HEK293 (cell line): Measurements from ENCODE around the gene RRP9.

Experiments used
- CTCF ChIA-PET: fragments of 350-600 bp; formaldehyde crosslinking; extraction: SDS; loops from one replicate; lab custom pipeline; 2021; ENCODE audit warnings: antibody characterized with exemption; lab: Yijun Ruan, JAX
- POLR2A ChIA-PET: fragments of 300-600 bp; formaldehyde crosslinking; extraction: SDS; loops from one replicate; lab custom pipeline; 2020; ENCODE audit warnings: antibody characterized with exemption, inconsistent platforms; lab: Yijun Ruan, JAX
- H3K27ac ChIP-seq: fragments of 200-500 bp; sonication (Bioruptor generic); 2 replicates; pipeline ENCODE4 v1.5.1; 2014; ENCODE audit warnings: low read depth, low read length, control low read depth, inconsistent platforms; ENCODE audit errors: extremely low read depth
- H3K36me3 ChIP-seq, 2 experiments: fragments of 200-500 bp in 1 of 2; sonication (Bioruptor generic) in 1 of 2; 1 replicate in 1 of 2; 2 replicates in 1 of 2; pipeline ENCODE4 v1.5.1; 2014 to 2017; ENCODE audit warnings: inconsistent platforms in 2 of 2, low read length in 2 of 2; ENCODE audit not compliant: control insufficient read depth in 2 of 2, insufficient read depth in 1 of 2
- H3K4me1 ChIP-seq: fragments of 200-500 bp; sonication (Bioruptor generic); 2 replicates; pipeline ENCODE4 v1.5.1; 2014; ENCODE audit warnings: mild to moderate bottlenecking, low read length, inconsistent platforms; ENCODE audit not compliant: control insufficient read depth, insufficient read depth
- H3K4me3 ChIP-seq: 2 replicates; pipeline ENCODE4 v1.5.1; 2011; ENCODE audit warnings: low read depth, mild to moderate bottlenecking, control low read depth, low read length, moderate library complexity
- H3K9me3 ChIP-seq: fragments of 200-500 bp; sonication (Bioruptor generic); 2 replicates; pipeline ENCODE4 v1.5.1; 2014; ENCODE audit warnings: low read depth, low read length, inconsistent platforms; ENCODE audit not compliant: control insufficient read depth, insufficient read depth
- AEBP2 ChIP-seq: fragments of 450-650 bp; formaldehyde crosslinking; IDR thresholded peaks from 2 replicates; pipeline ENCODE4 v1.5.1; 2016; ENCODE audit warnings: missing biosample characterization, missing genetic modification characterization, borderline replicate concordance
- KLF10 ChIP-seq: fragments of 450-650 bp; IDR thresholded peaks from 2 replicates; pipeline ENCODE4 v1.5.1; 2018; ENCODE audit warnings: missing biosample characterization, mild to moderate bottlenecking, missing genetic modification characterization
- PATZ1 ChIP-seq: fragments of 450-650 bp; formaldehyde crosslinking; IDR thresholded peaks from 2 replicates; pipeline ENCODE4 v1.5.1; 2016; ENCODE audit warnings: missing biosample characterization, missing genetic modification characterization
- PRDM1 ChIP-seq: fragments of 450-650 bp; formaldehyde crosslinking; IDR thresholded peaks from 2 replicates; pipeline ENCODE4; 2016; ENCODE audit warnings: missing biosample characterization, missing genetic modification characterization
- SP2 ChIP-seq: fragments of 450-650 bp; formaldehyde crosslinking; IDR thresholded peaks from 2 replicates; pipeline ENCODE4 v1.5.1; 2016; ENCODE audit warnings: missing biosample characterization, missing genetic modification characterization
- ZBTB10 ChIP-seq: fragments of 450-650 bp; formaldehyde crosslinking; IDR thresholded peaks from 2 replicates; pipeline ENCODE4 v1.5.1; 2016; ENCODE audit warnings: missing biosample characterization, missing genetic modification characterization
- ZBTB20 ChIP-seq: fragments of 450-650 bp; formaldehyde crosslinking; IDR thresholded peaks from 2 replicates; pipeline ENCODE4 v1.5.1; 2016; ENCODE audit warnings: missing biosample characterization, missing genetic modification characterization
- ZBTB26 ChIP-seq: fragments of 450-650 bp; formaldehyde crosslinking; optimal IDR thresholded peaks from 2 replicates; pipeline ENCODE3; 2016; ENCODE audit warnings: missing biosample characterization, mild to moderate bottlenecking, missing genetic modification characterization
- ZBTB6 ChIP-seq: fragments of 450-650 bp; formaldehyde crosslinking; IDR thresholded peaks from 2 replicates; pipeline ENCODE4 v1.5.1; 2017; ENCODE audit warnings: missing biosample characterization, missing genetic modification characterization
- ZBTB8A ChIP-seq: fragments of 450-650 bp; formaldehyde crosslinking; IDR thresholded peaks from 2 replicates; pipeline ENCODE4 v1.5.1; 2016; ENCODE audit warnings: missing biosample characterization, missing genetic modification characterization
- ZFHX2 ChIP-seq: fragments of 450-650 bp; formaldehyde crosslinking; conservative IDR thresholded peaks from 2 replicates; pipeline ENCODE4 v1.5.1; 2016; ENCODE audit warnings: missing biosample characterization, missing genetic modification characterization
- ZNF155 ChIP-seq: fragments of 450-650 bp; formaldehyde crosslinking; IDR thresholded peaks from 2 replicates; pipeline ENCODE4 v1.5.1; 2016; ENCODE audit warnings: missing biosample characterization, missing genetic modification characterization
- ZNF18 ChIP-seq: fragments of 450-650 bp; formaldehyde crosslinking; IDR thresholded peaks from 2 replicates; pipeline ENCODE4 v1.5.1; 2016; ENCODE audit warnings: missing biosample characterization, missing genetic modification characterization
- ZNF324 ChIP-seq: fragments of 450-650 bp; formaldehyde crosslinking; IDR thresholded peaks from 2 replicates; pipeline ENCODE4 v1.5.1; 2016; ENCODE audit warnings: missing biosample characterization, missing genetic modification characterization
- ZNF335 ChIP-seq: fragments of 450-650 bp; formaldehyde crosslinking; conservative IDR thresholded peaks from 2 replicates; pipeline ENCODE4 v1.5.1; 2016; ENCODE audit warnings: missing biosample characterization, missing genetic modification characterization
- ZNF530 ChIP-seq: fragments of 450-650 bp; formaldehyde crosslinking; IDR thresholded peaks from 2 replicates; pipeline ENCODE4 v1.5.1; 2016; ENCODE audit warnings: low read depth, missing biosample characterization, missing genetic modification characterization
- ZNF555 ChIP-seq: fragments of 450-650 bp; formaldehyde crosslinking; conservative IDR thresholded peaks from 2 replicates; pipeline ENCODE4 v1.5.1; 2017; ENCODE audit warnings: missing biosample characterization, mild to moderate bottlenecking, missing genetic modification characterization, inconsistent platforms
- ZNF777 ChIP-seq: fragments of 450-650 bp; formaldehyde crosslinking; IDR thresholded peaks from 2 replicates; pipeline ENCODE4 v1.5.1; 2017; ENCODE audit warnings: missing biosample characterization, missing genetic modification characterization, borderline replicate concordance
- ZNF830 ChIP-seq: fragments of 450-650 bp; IDR thresholded peaks from 2 replicates; pipeline ENCODE4 v1.5.0; 2018; ENCODE audit warnings: missing biosample characterization, missing genetic modification characterization, low read depth, mild to moderate bottlenecking, moderate library complexity
- ZSCAN18 ChIP-seq: fragments of 450-650 bp; formaldehyde crosslinking; IDR thresholded peaks from 2 replicates; pipeline ENCODE4 v1.5.1; 2016; ENCODE audit warnings: missing biosample characterization, missing genetic modification characterization

The RRP9 gene

GRCh38 chr3:51967384-51968169, 25.9 kb upstream of the RRP9 start, which contains the start of gene PCBP4:
Gene PCBP4, minus strand, starts transcription at chr3:51967454. Its CDS starts 6,214 bp downstream, at chr3:51961240.
- H3K4me1 ChIP-seq = 0 out of 2 replicates have a peak, but pooled peaks cover 2% of the 10 kb centered on the region
- ChIA-PET CTCF (interaction anchor here (1.0 kb wide), 1 partner anchor 25 kb away, joined by 3 read pairs; no protein-coding TSS in a partner anchor), POLR2A (interaction anchor here (0.6 to 1.8 kb wide), 3 partner anchors 16 to 592 kb away, joined by 3 to 8 read pairs (median 4); partner anchors contain the start of genes ACY1 and RPL29)
- peak within 1 kb of the TSS; percentile 57 for H3K4me3 ChIP-seq
- peak within 1 kb of the TSS; percentile 41; the same call in 1 of the 2 replicates for H3K27ac ChIP-seq
- peaks cover 0 to 7% of the 10 kb centered on the region in 2 experiments; a peak in 1 of 3 replicates for H3K36me3 ChIP-seq
- TF ChIP-seq ZBTB8A (peak; percentile 62; the same call in 1 of the 2 replicates), ZNF335 (peak; percentile 50; the same call in 1 of the 2 replicates), ZFHX2 (peak; percentile 71), ZBTB10 (tag by site-specific recombination) (peak; percentile 26; the same call in 1 of the 2 replicates), ZNF555 (tag by site-specific recombination) (no peak), SP2 (tag by site-specific recombination) (peak; percentile 17; the same call in 1 of the 2 replicates), ZBTB20 (tag by site-specific recombination) (peak; percentile 70), ZBTB26 (tag by site-specific recombination) (peak; percentile 71), ZSCAN18 (tag by site-specific recombination) (no peak), ZNF530 (tag by site-specific recombination) (no peak), PRDM1 (no peak), ZNF777 (no peak), KLF10 (tag by site-specific recombination) (peak; percentile 26; the same call in 1 of the 2 replicates), ZNF324 (tag by site-specific recombination) (no peak)
- TF ChIP-seq, all 188 proteins: peak for 8
- H3K9me3 ChIP-seq = no peaks in the 10 kb centered on the region

GRCh38 chr3:51966922-51967383, 25.2 kb upstream of the RRP9 start:
- H3K4me3 ChIP-seq = peak overlapping the region; percentile 56
- CTCF ChIA-PET = interaction anchor here (1.0 kb wide), 1 partner anchor 24 kb away, joined by 3 read pairs; no protein-coding TSS in a partner anchor
- peak overlapping the region; percentile 31; the same call in 1 of the 2 replicates for H3K27ac ChIP-seq
- peaks cover 0 to 7% of the 10 kb centered on the region in 2 experiments; a peak in 1 of 3 replicates for H3K36me3 ChIP-seq
- H3K9me3 ChIP-seq = no peaks in the 10 kb centered on the region
- 0 out of 2 replicates have a peak, but pooled peaks cover 2% of the 10 kb centered on the region for H3K4me1 ChIP-seq
- POLR2A ChIA-PET = interaction anchor here (0.6 to 1.8 kb wide), 3 partner anchors 16 to 592 kb away, joined by 3 to 8 read pairs (median 4); partner anchors contain the start of genes ACY1 and RPL29
- TF ChIP-seq ZNF18 (tag by site-specific recombination) (no peak), ZNF155 (no peak), PATZ1 (tag by site-specific recombination) (0 out of 2 replicates have a peak, but pooled peaks have one; percentile 23), AEBP2 (tag by site-specific recombination) (no peak), ZBTB6 (no peak), ZNF830 (tag by site-specific recombination) (no peak)
